GM23338 (cell line): Measurements from ENCODE around the gene HIPK1.

Experiments
- CREB1 ChIP-seq: fragments of 250-450 bp; sonication (Bioruptor Pico); IDR thresholded peaks from 2 replicates; pipeline ENCODE4 v1.5.0; 2020; ENCODE audit warnings: low read depth, mild to moderate bottlenecking, moderate library complexity
- CTCF ChIP-seq, 2 experiments: fragments of 200-600 bp in 1 of 2; sonication (generic) in 1 of 2; conservative IDR thresholded peaks; 2 replicates each; pipeline versions ENCODE4 v1.5.1 to v1.6.1; 2016 to 2017; ENCODE audit warnings: antibody characterized with exemption in 2 of 2, low read depth in 2 of 2, mild to moderate bottlenecking in 2 of 2, moderate library complexity in 1 of 2
- ETS1 ChIP-seq: IDR thresholded peaks from 2 replicates; pipeline ENCODE4 v1.6.1; 2016; ENCODE audit warnings: antibody characterized with exemption
- EZH2 ChIP-seq: fragments of 200-600 bp; sonication (generic); IDR thresholded peaks from one replicate; pipeline ENCODE4 v1.8.0; 2017; ENCODE audit warnings: antibody characterized with exemption, mild to moderate bottlenecking, low read depth; ENCODE audit not compliant: unreplicated experiment
- EZH2phosphoT487 ChIP-seq: fragments of 200-600 bp; sonication (generic); IDR thresholded peaks from one replicate; pipeline ENCODE4 v1.8.1; 2018; ENCODE audit warnings: antibody characterized with exemption; ENCODE audit not compliant: unreplicated experiment
- JUNB ChIP-seq: IDR thresholded peaks from one replicate; pipeline ENCODE4 v1.6.1; 2016; ENCODE audit warnings: antibody characterized with exemption; ENCODE audit not compliant: unreplicated experiment
- NANOG ChIP-seq: IDR thresholded peaks from 2 replicates; pipeline ENCODE4 v1.6.1; 2016; ENCODE audit warnings: antibody characterized with exemption, borderline replicate concordance
- POLR2AphosphoS5 ChIP-seq: IDR thresholded peaks from 2 replicates; pipeline ENCODE4 v1.6.1; 2016; ENCODE audit warnings: antibody characterized with exemption, low read depth
- REST ChIP-seq: IDR thresholded peaks from one replicate; pipeline ENCODE4 v1.6.1; 2018; ENCODE audit warnings: antibody characterized with exemption; ENCODE audit not compliant: unreplicated experiment
- STAT1 ChIP-seq: IDR thresholded peaks from one replicate; pipeline ENCODE4 v1.6.1; 2016; ENCODE audit warnings: antibody characterized with exemption; ENCODE audit not compliant: unreplicated experiment
- ZNF114 ChIP-seq: fragments of 250-450 bp; sonication (Bioruptor Pico); IDR thresholded peaks from 2 replicates; pipeline ENCODE4 v1.5.0; 2020; ENCODE audit warnings: mild to moderate bottlenecking, moderate library complexity
- ZNF331 ChIP-seq: fragments of 250-450 bp; sonication (Bioruptor Pico); IDR thresholded peaks from 2 replicates; pipeline ENCODE4 v1.5.0; 2020; ENCODE audit warnings: low read depth, mild to moderate bottlenecking, moderate library complexity

GRCh38 chr1:113986802-113987201 is 57.7 kb downstream of the HIPK1 start:
- no peak for TF ChIP-seq CTCF (conservative IDR thresholded peaks at IDR 0.05; ENCODE audit: low read depth in 2 of 2)
- no peak for TF ChIP-seq POLR2AphosphoS5
- TF ChIP-seq ETS1 = no peak
- TF ChIP-seq EZH2 = no peak
- TF ChIP-seq REST = no peak
- no peak for TF ChIP-seq CREB1
- no peak for TF ChIP-seq JUNB
- no peak for TF ChIP-seq STAT1
- no peak for TF ChIP-seq NANOG
- no peak for TF ChIP-seq EZH2phosphoT487
- no peak for TF ChIP-seq ZNF331
- TF ChIP-seq ZNF114 = no peak
